Activated CD4-positive, alpha-beta T cell treated with anti-CD3 and anti-CD28 coated beads for 48 hours (primary cell): ENCODE results near the gene LGALS4.
"Not testable (repeated sequence)": the region's sequence is repeated elsewhere in the genome, so short reads cannot be mapped to it uniquely, and the experiment has no call there.

Source experiments
- DNase-seq: peaks from one replicate; pipeline ENCODE4 v3.0.0-alpha.2; 2020

The LGALS4 gene

DNA sequence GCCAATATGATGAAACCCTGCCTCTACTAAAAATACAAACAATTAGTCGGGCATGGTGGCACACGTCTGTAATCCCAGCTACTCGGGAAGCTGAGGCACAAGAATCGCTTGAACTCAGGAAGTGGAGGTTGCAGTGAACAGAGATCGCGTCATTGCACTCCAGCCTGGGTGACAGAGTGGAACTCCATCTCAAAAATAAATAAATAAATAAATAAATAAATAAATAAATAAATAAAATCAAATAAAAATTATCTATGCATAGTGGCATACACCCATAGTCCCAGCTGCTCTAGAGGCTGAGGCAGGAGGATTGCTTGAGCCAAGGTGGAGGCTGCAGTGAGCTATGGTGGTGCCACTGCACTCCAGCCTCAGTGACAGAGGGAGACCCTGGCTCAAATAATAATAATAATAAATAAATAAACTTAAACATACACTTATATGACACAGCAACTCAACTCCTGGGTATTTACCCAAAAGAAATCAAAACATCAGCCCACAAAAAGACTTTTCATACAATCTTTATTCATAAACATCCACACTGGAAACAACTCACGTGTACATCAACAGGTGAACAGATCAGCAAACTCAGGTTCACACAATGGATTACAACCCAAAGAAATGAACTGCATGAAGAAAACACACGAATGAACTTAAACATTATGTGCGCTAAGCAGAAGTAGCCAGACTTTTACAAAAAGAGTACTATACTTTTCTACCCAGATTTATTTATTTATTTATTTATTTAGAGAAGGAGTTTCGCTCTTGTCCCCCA is 46.3 kb downstream of the LGALS4 start:
- no peak for DNase-seq

DNA sequence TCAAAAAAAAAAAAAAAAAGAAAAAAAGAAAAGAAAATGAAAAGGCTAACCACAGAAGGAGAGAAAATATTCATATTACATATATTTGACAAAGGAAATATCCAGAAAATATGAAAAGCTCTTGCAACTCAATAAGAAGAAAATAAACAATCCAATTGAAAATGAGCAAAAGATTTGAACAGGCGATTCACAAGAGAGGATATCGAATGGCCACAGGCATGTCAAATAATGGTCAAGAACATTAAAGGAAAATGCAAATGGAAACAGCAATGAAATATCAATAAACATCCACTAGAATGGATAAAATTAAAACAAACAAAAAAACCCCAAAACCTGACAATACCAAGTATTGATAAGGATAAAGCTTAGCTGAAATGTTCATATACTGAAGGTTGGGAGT is 47.5 kb downstream of the LGALS4 start:
- DNase-seq, result no peak

DNA sequence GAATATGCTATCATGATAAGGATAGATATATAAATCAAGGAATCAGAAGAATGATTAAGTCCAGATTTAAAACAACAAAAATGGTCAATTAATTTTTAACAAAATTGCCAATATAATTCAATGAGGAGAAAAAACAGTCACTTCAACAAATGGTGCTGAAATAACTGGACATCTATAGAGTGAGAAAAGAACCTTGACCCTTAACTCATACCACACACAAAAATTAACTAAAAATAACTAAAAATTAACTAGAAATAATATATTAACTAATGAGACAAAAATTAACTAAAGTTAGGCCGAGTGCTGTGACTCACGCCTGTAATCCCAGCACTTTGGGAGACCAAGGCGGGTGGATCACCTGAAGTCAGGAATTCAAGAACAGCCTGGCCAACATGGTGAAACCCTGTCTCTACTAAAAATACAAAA is 48.9 kb downstream of the LGALS4 start:
- DNase-seq, result no peak

DNA sequence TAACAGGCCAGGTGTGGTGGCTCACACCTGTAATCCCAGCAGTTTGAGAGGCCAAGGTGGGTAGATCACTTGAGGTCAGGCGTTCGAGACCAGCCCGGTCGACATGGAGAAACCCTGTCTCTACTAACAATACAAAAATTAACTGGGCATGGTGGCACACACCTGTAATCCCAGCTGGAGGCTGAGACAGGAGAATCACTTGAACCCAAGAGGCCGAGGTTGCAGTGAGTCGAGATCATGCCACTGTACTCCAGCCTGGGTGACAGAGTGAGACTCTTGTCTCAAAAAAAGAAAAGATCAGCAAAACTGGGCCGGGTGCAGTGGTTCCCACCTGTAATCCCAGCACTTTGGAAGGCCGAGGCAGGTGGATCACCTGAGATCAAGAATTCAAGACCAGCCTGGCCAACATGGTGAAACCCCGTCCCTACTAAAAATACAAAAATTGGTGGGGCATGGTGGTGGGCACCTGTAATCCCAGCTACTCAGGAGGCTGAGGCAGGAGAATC is 50.8 kb downstream of the LGALS4 start:
- not testable (repeated sequence) for DNase-seq

DNA sequence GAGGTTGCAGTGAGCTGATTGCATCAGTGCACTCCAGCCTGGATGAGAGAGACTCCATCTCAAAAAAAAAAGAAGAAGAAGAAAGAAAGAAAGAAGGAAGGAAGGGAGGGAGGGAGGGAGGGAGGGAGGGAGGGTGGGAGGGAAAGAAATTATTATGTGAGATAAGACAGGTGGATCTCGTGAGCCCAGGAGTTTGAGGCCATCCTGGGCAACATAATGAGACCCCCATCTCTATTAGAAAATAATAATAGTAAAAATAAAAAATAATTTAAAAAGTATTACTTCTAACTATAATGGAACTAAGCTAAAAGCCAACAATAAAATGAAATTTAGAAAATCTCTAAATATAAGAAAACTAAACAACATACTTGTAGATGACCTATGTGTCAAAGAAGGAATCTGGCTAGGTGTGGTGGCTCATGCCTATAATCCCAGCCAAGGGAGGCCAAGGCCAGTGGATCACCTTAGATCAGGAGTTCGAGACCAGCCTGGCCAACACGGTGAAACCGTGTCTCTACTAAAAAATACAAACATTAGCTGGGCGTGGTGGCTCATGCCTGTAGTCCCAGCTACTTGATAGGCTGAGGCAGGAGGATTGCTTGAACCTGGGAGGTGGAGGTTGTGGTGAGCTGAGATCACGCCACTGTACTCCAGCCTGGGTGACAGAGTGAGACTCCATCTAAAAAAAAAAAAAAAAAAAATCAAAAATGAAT is 51.8 kb downstream of the LGALS4 start:
- DNase-seq, result not testable (repeated sequence)

DNA sequence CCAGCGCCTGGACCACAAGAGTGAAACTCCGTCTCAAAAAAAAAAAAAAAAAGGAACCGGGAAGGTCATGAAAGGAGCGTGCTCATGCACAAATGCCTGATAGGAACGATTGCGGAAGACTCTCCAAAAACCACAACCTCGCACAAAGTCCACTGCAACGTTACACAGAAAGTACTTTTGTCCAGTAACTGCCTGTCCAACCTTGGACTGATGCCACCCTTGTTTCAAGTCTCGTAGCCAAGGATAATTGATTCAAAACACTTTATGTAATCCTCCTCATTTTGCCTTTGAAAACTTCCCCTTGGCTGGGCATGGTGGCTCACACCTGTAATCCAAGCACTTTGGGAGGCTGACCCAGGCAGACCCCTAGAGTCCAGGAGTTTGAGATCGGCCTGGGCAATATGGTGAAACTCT is 53.1 kb downstream of the LGALS4 start:
- no peak for DNase-seq

DNA sequence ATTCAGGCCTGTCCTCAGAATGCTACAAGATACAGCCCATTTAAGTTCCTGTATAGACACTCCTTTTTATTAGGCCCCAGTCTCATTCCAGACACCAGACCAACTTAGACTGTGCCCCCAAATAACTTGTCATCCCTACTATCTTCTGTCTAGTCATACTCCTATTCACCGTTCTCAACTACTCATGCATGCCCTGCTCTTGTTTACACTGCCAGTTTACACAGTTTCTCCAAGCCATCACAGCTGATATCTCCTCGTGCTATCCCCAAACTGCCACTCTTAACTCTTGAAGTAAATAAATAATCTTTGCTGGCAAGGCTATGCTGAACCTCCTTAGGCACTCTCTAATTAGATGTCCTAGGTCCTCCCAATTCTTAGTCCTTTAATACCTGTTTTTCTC is 58.5 kb downstream of the LGALS4 start:
- DNase-seq, result not testable (repeated sequence)

DNA sequence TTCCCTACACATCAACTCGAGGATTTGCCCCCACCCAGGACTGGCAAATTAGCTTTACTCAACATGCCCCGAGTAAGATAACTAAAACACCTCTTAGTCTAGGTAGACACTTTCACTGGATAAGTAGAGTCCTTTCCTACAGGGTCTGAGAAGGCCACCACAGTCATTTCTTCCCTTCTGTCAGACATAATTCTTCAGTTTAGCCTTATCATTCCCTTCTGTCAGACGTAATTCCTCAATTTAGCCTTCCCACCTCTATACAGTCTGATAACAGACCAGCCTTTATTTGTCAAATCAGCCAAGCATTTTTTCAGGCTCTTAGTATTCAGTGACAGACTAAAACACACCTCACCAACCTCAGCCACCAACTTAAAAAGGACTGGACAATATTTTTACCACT is 59.0 kb downstream of the LGALS4 start:
- DNase-seq, result not testable (repeated sequence)
